Frontal cortex (tissue), 4 donors: ENCODE data around the gene CELF5. TPM values are rescaled to one million over a fixed set of nuclear protein-coding genes. Genes with fewer than 3 reads are reported as not detected.
"Not testable (repeated sequence)": the region's sequence is repeated elsewhere in the genome, so short reads cannot be mapped to it uniquely, and the experiment has no call there.

Experiments
- DNase-seq, 2 donors: peaks; one replicate each; pipeline ENCODE4 v3.0.0; 2012; ENCODE audit warnings: low spot score in 2 of 2
- FAIRE-seq: peaks from 2 replicates; lab custom pipeline; 2012; peaks lifted over from hg19 to GRCh38; lab: Jason Lieb, UNC
- total RNA-seq: library from RNA; depleted of rRNA; stranded (reverse); fragments of >200 nt; gene quantifications from one replicate; pipeline ENCODE4 v1.2.3, GENCODE V29; 2014
- donor health status: control.
- donor health status: control.
- donor health status: control.

CELF5 gene
- total RNA-seq, 1 donor from 2014 or later, result 50.1 TPM

DNA sequence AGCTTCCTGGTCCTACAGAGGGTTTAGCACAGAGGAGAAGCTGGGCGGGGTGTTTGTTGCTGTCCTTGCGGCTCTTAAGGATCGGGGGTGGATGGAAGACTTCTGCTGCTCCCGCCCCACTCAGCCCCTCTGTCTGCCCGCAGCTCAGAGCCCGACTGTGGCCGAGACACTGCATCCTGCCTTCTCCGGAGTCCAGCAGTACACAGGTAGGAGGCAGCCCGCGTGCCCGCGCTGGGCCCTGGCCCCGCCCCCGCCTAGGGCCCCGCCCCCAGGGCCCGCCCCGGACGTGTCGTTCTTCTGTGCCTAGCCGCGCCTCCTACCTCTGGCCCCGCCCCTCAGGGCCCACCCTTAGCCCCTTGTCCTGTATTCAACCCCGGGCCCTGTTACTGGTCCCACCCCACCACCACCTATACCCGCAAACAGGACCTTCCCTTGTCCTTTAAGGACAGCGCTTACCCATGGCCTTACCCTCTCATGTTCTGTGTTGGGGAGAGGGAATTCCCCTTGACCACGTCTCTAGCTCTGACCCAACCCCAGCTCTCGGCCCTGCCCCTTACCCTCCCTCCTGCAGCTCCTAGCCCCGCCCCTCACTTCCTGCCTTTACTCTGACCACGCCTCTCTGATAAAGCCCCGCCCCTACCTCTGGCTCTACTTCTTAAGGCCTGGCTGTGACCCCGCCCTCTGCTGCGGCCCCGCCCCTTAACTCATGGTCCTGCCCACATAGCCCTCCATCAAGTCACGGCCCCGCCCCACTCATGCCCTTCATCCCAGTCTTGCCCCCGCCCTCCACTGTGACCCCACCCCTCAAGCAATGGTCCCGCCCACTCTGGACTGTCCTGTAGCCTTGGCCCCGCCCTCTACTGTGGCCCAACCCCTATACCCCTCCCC, 60.5 kb downstream of the CELF5 start:
- peak in 1 of 2 donors; percentile 56 for DNase-seq
- no peak for FAIRE-seq

DNA sequence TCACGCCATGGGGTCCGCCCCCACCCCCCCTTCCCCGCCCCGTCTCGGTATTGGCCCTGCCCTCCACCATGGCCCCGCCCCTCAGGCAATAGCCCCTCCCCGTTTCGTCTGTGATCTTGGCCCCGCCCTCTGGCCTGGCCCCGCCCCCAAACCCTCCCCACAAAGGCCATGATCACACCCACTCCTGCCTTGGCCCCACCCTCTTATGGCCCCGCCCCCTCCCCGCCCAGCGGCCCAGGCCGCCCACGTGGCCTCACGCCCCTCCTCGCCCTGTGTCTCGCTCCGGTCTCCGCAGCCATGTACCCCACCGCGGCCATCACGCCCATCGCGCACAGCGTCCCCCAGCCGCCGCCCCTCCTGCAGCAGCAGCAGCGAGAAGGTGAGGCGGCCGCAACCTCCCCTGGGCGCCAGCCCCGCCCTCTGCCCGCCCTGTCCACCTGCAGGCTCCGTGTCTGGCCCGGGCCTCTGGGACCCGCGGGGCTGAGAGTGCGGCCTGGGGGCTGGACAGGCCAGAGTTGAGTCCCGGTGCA, 61.3 kb downstream of the CELF5 start:
- no peak for FAIRE-seq
- peak in 1 of 2 donors; percentile 69 for DNase-seq

DNA sequence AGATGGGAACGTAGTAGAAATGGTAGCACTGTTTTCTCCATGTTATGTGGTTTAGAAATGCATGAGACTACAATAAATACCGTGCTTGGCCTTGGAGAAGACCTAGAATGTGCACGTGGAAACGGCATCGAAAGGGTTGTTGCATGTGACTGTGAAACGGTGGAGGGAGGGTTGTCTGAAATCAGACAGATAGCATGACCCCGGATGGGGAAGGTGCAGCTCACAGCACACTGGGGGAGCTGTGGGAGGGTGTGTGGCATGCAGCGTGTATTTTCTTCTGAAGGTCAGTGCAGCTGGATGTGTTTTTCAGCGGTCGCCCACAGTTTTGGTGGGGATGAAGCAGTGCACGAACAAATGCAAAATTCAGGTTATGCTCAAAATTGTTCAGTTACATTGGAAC, 63.4 kb downstream of the CELF5 start:
- DNase-seq, result no peak
- FAIRE-seq, result no peak

DNA sequence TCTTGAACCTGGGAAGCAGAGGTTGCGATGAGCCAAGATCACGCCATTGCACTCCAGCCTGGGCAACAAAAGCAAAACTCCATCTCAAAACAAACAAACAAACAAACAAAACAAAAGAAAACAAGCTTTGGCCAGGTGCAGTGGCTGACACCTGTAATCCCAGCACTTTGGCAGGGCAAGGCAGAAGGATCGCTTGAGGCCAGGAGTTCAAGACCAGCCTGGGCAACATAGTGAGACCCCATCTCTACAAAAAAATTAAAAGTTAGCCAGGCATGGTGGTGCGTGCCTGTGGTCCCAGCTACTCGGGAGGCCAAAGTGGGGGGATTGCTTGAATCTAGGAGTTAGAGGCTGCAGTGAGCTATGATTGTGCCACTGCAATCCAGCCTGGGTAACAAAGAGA, 64.0 kb downstream of the CELF5 start:
- DNase-seq, FAIRE-seq: not testable (repeated sequence)

DNA sequence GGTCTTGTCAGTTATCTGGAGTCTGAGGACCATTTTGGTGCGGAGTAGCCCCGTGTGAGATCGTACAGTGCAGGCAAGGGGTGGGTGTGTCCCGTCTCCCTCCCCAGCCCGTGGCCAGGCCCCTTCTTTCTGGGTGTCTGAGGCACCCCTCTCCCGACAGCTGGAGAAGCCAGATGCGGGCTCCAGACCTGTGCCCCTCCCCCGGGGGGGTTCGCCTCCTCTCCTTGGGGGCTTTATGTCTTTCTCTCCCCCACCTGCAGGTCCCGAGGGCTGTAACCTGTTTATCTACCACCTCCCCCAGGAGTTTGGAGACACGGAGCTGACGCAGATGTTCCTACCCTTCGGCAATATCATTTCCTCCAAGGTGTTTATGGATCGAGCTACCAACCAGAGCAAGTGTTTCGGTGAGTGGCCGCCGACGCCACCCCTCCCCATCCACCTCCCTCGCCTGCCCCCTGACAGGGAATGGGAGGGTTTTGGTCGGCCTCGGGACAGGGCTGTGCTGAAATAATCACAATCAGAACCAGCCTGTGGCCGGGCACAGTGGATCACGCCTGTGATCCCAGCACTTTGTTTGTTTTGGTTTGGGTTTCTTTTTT, 65.6 kb downstream of the CELF5 start:
- DNase-seq (no peak), FAIRE-seq (no peak)

DNA sequence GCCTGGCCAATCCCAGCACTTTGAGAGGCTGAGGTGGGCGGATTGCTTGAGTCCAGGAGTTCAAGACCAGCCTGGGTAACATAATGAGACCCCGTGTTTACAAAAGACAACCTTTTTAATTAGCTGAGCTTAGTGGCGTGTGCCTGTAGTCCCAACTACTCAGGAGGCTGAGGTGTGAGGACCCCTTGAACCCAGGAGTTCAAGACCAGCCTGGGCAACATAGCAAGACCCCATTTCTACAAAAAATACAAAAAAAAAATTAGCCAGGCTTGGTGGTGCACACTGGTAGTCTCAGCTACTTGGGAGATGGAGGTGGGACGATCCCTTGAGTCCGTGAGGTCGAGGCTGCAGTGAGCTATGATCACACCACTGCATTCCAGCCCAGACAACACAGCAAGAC, 66.4 kb downstream of the CELF5 start:
- DNase-seq, FAIRE-seq: not testable (repeated sequence)

DNA sequence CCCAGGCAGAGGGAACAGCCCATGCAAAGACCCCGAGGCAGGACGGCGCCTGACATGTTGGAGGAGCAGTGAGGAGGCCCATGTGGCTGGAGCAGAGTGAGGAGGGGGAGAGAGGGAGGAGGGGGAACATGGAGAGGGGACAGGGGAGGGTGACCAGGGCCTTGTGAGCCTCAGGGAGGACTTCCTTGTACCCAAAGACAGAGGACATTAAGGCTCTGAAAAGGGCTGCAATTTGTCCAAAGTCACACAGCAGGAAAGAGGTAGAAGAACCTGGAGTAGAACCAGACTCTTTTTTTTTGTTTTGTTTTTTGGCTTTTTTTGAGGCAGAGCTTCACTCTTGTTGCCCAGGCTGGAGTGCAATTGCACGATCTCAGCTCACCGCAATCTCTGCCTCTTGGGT, 67.2 kb downstream of the CELF5 start:
- DNase-seq (no peak), FAIRE-seq (no peak)

DNA sequence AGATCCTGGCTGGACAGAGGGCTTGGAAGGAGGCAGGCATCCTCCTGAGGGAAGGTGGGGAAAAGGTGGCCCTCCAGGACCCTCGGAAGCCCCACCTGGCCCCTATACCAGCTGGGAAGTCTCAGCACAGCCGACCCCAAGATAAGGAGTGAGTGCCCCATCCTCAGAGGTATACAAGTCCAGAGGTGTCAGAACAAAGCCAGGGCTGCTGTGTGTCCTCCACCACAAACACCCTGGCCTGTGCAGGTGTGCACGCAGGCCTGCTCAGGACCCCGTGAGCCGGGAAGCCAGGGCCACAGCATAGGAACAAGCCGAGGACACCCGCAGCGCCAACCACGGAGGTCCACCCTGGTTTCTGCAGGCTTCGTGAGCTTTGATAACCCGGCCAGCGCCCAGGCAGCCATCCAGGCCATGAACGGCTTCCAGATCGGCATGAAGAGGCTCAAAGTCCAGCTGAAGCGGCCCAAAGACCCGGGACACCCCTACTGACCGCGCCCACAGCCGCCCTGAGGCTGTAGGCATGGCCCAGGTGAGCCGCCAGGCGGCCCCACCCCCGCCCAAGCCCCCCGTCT, 68.6 kb downstream of the CELF5 start:
- FAIRE-seq (no peak), DNase-seq (no peak)

DNA sequence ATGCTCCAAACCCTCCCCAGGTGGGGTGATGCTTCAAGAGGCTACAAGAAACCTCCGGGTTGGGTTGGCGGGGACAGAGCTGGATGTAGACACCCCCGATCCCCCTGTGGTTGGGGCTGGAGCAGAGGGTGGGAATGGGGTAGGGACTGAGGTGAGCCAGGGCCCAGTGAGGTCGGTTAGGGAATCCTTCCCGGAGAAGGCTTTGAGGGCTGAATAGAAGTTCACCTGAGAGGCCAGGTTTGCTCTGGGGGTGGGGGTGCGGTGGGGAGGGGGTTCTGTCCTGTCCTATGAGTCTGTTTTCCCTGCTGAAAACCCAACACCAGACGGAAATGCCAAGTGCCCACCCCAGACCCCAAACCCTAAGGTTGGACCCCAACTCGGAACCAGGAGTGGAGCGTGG, 69.1 kb downstream of the CELF5 start:
- FAIRE-seq (no peak), DNase-seq (no peak)

DNA sequence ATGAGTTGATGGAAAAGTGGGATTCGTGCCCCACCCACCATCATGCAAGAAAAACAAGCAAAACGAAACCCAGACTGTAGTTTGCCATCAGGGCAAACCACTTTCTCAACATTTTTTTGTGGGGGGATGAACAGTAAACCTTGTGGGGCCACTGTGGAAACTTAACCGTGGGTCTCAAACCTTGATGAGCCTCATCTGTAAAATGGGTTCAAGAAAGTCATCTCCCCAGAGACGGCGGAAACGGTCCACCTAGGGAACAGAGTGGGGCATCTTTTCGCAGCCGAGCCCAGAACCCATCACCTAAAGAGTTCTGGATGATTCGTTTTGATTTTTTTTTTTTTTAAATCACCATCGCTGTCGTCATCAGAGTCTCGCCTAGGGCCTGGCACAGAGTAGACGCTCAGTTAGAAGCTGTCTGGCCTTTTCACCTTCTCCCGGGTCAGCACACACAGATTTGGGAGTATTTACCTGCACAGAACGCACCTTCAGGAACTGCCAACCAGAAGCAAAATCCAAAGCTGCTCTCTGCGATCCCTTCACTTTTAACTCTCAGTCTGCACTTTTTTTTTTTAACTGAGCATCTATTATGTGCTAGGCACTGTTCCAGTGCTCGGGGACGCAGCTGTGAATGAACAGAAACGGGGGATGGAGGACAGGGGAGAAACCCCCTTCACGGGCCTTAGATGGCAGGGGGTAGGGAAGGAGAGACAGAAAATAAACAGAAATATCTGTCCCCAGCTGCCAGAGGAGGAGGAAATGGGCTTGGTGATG, 69.8 kb downstream of the CELF5 start:
- DNase-seq, result no peak
- no peak for FAIRE-seq

DNA sequence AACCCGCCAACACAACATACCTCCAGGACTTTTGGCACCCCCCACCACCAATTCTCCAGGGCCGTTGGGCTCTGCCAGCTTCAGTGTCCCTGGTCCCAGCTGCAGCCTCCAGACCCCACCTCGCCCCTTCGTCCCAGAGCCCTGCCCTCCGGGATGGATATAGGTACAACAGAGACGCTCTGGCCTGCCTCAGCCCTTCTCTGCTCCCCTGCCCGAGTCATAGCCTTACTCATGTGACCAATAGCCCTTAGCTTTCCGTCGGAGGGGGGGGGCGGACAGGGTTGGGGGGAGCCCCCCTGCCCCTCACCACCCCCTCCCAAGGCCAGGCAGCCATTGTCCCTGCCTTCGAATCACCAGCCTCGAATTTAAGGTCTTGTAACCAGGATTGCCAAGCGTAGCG, 71.1 kb downstream of the CELF5 start:
- FAIRE-seq (no peak), DNase-seq (no peak)

DNA sequence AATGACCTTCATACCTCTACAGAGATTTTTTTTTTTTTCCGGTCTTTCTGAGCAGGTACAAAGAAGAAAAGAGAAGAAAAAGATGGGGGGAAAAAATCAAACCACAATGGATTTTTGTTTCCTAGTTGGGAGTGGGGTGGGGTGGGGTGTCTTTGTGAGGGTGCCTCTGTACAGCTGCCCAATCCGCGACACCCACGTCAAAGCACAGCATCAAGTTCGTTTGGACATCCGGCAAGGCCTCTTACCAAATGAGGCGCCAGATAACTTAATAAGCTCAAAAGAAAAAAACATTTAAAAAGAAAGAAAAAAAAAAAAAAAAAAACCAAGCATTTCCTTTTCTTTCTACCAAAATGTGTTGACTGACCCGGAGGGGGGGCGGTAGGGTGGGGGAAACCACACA, 71.6 kb downstream of the CELF5 start:
- FAIRE-seq (no peak), DNase-seq (no peak)

DNA sequence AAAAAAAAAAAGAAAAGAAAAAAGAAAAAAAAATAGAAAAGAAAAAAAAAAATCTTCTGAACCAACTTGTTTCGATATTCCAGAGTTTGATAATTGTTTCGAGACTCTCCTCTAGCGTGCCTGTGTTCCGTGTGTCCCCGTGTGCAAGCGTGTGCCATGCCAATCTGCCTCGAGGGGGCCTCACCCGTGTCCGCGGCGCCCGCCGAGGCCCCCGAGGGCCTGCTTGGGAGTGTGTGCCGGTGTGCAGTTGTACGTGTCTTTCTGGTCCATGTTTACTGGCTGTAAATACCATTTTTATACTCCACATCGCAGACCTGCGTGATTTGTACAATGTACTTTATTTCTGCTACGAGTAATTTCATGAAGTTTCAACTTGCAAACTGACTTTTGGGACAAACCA, 72.0 kb downstream of the CELF5 start:
- FAIRE-seq, result no peak
- no peak for DNase-seq

DNA sequence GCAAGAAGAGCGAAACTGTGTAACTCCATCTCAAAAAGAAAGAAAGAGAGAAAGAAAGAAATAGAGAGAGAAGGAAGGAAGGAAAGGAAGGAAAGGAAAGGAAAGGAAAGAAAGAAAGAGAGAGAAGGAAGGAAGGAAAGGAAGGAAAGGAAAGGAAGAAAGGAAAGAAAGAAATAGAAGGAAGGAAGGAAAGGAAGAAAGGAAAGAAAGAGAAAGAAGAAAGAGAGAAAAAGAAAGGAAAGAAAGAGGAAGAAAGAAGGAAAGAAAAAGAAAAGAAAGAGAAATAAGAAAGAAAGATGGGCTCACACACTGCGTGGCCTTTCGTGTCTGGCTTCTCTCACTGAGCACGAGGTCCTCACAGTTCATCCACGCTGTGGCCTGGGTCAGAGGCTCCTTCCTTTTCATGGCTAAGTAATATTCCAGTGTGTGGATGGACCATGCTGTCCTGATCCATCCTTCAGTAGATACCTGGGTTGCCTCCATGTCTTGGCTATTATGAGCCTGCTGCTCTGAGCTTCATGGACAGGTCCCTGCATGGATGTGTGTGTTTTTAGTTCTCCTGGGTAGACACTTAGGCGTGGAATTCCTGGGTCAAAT, 74.5 kb downstream of the CELF5 start:
- FAIRE-seq, result no peak
- DNase-seq, result no peak

DNA sequence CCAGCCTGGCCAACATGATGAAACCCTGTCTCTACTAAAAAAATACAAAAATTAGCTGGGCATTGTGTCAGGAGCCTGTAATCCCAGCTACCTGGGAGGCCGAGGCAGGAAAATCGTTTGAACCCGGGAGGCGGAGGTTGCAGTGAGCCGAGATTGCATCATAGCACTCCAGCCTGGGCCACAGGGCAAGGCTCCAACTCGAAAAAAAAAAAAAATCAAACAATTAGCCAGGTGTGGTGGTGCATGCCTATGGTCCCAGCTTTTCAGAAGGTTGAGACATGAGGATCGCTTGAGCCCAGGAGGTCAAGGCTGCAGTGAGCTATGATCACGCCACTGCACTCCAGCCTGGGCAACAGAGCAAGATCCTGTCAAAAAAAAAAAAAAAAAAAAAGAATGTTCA, 76.1 kb downstream of the CELF5 start:
- not testable (repeated sequence) for FAIRE-seq, DNase-seq

DNA sequence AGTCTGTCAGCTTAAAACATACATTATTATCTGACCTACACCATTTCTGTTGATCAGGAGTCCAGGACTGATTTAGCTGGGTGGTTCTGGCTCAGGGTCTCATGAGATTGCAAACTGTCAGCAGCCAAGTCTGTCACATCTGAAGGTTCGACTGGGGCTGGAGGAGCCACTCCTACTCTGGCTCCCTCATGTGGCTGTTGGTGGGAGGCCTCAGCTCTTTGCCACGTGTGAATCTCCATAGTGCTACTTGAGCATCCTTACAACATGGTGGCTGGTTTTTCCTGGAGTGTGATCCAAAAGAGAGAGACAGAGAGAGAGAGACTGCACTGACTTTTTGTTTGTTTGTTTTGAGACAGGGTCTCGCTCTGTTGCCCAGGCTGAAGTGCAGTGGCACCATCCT, 78.3 kb downstream of the CELF5 start:
- no peak for FAIRE-seq
- DNase-seq, result no peak

DNA sequence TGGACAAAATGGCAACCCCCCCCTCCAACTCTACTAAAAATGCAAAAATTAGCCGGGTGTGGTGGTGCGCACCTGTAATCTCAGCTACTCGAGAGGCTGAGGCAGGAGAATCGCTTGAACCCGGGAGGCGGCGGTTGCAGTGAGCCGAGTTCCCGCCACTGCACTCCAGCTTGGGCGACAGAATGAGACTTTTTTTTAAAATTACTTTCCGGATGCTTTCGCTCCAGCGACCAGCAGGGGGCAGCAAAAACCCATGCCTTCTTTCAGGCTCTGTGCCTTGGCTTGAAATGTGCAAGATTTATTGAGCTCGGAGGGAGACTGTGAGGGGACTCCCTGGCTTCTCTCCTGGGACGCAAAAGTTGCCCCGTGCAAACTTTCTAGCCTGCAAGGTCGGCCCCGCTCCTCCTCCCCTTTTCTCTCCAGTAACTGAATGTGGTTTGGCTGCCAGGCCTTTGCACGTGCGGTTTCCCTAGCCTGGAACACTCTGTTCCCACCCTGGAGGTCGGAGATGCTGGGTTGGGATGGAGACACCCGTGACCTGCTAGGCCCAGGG, 80.5 kb downstream of the CELF5 start:
- peak; percentile 70 to 81 for DNase-seq
- FAIRE-seq, result no peak

DNA sequence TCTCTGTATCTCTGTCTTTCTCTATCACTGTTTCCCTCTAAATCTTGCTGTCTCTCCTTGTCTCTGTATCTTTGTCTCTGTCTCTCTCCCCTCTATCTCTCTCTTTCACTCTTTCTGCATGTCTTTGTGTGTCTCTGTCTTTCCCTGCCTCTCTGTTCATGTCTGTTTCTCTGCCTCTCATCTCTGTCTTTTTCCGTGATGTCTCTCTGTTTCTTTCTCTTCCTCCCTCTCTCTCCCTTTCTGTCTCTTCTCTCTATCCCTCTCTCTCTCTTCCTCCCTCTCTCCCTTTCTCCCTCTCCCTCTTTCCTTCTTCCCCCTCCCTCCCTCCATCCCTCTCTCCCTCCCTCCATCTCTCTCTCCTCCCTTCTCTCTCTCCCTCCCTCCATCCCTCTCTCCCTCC, 85.3 kb downstream of the CELF5 start:
- FAIRE-seq (no peak), DNase-seq (no peak)

DNA sequence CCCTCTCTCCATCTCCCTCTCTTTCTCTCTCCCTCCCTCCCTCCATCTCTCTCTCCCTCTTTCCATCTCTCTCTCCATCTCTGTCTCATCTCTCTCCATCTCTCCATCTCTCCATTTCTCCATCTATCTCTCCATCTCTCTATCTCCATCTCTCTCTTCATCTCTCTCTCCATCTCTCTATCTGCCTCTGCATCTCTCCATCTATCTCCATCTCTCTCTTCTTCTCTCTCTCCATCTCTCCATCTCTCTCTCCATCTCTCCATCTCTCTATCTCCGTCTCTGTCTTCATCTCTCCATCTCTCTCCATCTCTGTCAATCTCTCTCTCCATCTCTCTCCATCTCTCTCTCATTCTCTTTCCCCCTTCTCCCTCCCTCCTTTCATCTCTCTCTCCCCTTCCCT, 85.8 kb downstream of the CELF5 start:
- FAIRE-seq (no peak), DNase-seq (no peak)

DNA sequence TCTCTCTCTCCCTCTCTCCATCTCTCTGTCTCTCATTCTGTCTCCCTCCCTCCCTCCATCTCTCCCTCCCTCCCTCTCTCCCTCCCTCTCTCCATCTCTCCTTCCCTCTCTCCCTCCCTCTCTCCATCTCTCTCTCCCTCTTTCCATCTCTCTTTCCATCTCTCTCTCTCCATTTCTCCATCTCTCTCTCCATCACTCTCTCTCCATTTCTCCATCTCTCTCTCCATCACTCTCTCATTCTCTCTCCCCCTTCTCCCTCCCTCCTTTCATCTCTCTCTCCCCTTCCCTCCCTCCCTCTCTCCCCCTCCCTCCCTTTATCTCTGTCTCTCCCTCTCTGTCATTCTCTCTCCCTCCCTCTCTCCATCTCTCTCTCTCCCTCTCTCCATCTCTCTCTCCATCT, 86.2 kb downstream of the CELF5 start:
- no peak for FAIRE-seq
- DNase-seq, result no peak
